HG02571 (cell line): ENCODE results near the gene PYGO2.
A peak's percentile ranks its signal among the peaks of the same experiment; 100 is the strongest.
"Not testable (repeated sequence)": the region's sequence is repeated elsewhere in the genome, so short reads cannot be mapped to it uniquely, and the experiment has no call there.

ENCODE experiments used
- ATAC-seq: cut with Tn5 transposase; IDR thresholded peaks from one replicate; pipeline ENCODE4 v1.9.1; 2021; ENCODE audit warnings: mild to moderate bottlenecking, moderate library complexity; ENCODE audit not compliant: unreplicated experiment

PYGO2 gene

GRCh38 chr1:154983776-154984466 is 22.3 kb upstream of the PYGO2 start:
- ATAC-seq = no peak

DNA sequence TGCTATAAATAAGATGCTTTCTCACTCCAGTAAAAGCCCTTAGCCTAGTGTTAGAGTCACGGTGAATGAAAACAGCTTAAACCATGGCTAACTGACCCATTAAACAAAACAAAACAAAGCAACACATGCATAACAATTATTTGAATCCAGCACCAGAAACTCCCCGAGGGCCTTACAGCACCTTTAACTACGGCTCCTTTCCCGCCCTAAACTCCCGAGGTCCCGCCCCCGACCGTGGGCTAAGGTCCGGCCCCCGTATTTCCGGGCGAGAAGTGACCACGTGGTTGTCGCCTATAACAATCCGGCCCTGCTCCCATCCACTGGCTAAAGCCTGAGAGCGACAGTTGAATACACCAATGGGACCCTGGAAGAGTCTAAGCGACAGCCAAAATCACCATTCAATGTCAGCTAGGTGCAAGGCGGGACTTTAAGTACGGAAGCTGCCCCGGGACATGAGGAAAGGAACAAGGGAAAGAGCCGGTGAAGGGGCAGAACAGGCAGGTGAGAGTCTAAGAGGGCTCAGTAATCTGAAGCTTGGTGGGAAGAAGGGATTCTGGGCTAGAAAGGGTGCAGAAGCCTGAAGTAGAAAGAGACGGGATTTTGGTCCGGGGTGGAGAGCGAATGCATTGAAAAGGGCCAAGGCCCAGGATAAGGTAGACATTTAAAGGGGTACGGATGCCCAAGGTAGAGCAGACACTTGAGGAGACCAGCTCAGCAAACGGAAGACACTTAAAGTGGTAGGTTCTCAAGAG is 21.5 kb upstream of the PYGO2 start, which contains the start of gene FLAD1:
Gene FLAD1 (plus strand): TSS at position 448 of the 752 bp plus-strand sequence. CDS start 351 bp downstream, outside the sequence.
- ATAC-seq = peak; percentile 97

- ATAC-seq = no peak
Observed at GRCh38 chr1:154982341-154982740, 20.8 kb upstream of the PYGO2 start.

DNA sequence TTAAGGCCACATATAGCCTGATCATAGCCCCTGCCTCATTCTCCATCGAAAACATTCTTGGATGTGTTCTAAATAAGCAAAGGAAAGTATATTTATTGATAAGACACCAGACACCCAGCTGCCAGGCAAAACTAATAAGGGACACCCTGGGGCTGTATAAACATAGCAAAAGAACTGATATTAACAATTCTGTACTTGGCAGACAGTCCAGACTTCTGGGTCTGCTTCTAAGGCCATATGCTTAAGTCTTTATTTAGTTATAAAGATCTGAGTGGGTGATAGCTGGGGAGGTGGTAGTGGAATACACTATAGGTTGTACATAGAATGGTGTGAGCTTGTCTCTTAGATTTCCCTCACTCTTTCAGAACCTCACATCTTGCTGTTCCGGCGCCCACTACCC is 16.8 kb upstream of the PYGO2 start:
- no peak for ATAC-seq

GRCh38 chr1:154977762-154978161 is 16.2 kb upstream of the PYGO2 start:
- ATAC-seq = not testable (repeated sequence)

DNA sequence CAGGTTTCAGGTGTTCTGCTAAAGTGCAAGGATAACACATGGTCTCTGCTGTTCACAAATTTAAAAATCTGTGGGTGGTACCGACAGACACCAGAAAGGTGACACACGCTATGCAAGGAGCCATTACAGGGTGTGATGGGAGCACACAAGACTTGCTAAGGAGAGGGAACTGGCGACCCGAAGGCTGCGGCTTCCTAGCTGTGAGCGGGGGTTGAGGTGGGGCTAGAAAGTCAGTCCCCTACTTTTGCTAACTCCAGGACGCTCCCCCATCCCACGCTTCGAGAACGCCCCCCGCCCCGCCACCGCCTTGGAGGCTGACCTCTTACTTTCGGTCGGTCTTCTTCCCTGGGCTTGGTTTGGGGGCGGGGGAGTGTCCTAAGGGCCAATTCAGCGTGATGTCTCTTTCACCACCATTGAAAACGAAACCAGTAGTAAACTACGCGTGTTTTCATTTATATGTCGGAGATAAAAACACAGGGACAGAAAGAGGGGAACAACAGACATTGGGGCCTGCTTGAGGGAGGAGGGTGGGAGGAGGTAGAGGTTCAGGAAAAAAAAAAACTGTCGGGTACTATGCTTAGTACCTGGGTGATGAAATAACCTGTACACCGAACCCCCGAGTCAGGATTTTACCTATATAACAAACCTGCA is 14.0 kb upstream of the PYGO2 start:
- ATAC-seq = no peak

- ATAC-seq = peak; percentile 42
Observed at GRCh38 chr1:154974808-154975408, 13.3 kb upstream of the PYGO2 start.

GRCh38 chr1:154974102-154974807 is 12.7 kb upstream of the PYGO2 start, which contains the start of gene CKS1B:
Gene CKS1B (plus strand): TSS chr1:154974681. CDS start chr1:154974746, 65 bp downstream.
- peak; percentile 70 for ATAC-seq

DNA sequence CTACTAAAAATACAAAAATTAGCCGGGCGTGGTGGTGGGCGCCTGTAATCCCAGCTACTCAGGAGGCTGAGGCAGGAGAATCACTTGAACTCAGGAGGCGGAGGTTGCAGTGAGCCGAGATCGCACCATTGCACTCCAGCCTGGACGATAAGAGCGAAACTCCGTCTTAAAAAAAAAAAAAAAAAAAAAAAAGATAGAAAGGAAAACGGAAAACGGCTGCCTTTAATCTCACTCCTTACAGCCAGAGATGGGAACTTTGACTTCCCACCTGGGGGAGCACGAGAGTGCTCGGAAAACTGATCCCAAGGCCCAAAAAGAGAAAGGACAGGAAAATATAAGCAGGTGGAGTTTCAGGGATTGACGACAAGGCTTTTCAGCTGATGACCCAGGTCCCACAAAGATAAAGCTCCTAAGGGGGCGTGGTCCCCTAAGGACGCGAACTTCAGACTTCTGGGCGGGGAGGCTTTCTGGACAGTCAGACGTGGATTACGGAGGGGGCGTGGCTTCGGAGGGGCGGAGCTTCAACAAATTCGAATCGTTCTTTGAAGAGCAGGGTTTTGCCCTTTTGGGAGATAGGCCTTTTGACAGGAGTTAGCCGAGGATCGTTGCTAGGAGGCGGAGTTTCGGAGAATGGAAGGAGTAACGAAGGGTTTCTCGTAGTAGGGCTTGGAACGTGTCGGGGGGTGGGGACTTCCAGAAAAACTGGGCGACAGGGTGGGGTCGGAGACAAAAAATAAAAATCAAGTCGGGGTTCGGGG is 11.9 kb upstream of the PYGO2 start:
- no peak for ATAC-seq

DNA sequence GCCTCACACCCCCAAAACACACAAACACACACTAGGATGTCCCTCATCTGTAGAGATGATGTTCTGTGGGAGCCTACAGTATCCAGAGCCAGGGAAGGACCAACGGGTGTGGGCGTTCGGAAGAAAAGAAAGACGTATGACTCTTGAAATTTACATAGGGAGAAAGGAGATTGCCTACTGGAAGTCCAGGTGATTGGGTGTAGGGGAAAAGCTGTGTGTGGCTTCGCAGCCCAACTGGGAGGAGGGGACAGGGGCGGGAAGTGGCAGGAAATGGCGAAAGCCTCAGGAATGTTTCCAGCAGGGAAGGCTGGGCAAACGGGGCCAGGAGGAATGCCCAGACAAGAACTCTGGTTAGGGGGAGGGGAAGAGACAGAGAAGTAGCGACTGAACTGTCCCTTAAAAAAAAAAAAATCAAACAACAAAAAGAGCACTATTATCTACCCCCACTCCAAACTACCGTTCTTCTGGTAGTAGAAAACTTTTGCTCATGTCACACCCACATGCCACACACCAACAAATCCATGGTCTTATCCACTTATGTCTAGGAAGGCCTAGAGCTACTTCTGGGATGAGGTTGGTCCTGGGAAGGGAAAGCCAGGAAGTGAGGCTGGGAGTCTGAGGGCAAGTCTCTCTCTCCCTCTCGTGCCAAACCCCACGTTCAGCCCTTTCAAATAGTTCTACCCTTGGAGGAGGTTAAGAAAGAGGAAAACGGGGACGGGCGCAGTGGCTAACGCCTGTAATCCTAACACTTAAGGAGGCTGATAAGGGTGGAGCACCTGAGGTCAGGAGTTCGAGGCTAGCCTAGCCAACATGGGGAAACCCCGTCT is 11.1 kb upstream of the PYGO2 start:
- no peak for ATAC-seq

- no peak for ATAC-seq
Observed at GRCh38 chr1:154972213-154972516, 10.6 kb upstream of the PYGO2 start.

GRCh38 chr1:154971341-154971998 is 9.9 kb upstream of the PYGO2 start:
- ATAC-seq = no peak

DNA sequence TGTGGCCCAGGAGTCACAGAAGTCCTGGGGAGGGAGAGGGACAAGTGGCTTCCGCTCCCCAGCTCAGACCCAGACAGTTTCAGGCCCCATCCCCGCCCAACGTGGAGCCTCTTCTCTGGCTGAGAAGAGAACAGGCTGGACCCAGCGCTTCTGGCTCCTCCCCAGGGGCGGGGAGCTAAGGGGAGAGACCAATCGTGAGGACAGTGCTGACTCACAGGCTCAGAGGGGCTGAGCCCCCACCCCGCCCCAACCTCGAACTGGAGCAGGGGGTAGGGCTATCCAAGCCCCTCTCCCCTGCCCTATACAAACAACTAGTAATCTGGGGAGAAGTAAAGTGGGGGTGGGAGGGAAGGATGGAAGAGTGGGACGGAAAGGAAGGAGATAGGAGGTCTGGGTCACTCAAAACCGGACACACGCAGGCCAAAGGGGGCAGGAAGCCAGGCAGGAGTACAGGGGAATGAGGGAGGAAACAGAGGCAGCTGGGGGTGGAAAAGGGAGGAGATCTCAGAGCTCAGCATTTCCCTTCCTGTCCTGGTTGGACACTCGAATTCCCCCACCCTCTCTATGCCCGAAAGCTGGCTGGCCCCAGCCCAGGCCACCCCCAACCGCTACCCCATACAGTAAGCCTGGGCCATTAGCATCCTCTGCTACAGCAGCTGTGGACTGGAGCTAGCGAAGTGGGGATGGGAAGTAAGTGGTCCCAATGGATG is 9.2 kb upstream of the PYGO2 start, which contains the start of gene SHC1:
Gene SHC1 (minus strand): TSS at position 117 of the 710 bp plus-strand sequence. CDS start 221 bp downstream, outside the sequence.
- ATAC-seq = no peak

DNA sequence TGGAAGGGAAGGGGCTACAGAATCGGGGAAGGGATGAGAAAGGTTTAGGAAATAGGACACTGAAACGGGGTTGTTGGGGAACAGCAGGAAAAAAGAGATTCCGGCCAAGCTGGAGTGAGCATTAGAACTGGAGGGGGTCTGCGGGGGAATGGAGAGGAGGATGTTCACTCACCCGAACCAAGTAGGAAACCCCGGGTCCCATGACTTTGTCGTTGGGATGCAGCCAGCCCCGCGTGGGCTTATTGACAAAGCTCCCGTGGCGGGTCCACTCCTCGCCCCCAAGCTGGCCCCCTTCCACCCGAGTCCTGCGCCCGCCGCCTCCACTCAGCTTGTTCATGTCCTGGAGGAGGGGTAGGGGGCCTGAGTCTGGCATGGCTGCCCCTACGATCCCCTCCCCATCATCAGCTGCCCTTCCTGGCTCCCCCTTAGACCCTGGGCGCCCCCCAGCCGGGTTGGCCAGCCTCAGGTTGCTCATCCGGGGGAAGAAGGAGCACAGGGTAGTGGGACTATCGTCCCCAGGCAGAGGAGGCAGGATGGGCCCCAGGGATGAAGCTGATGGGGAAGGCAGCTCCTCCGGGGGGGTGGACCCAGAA is 8.4 kb upstream of the PYGO2 start:
- ATAC-seq = no peak

- ATAC-seq = no peak
Observed at GRCh38 chr1:154969246-154969645, 7.7 kb upstream of the PYGO2 start.

- no peak for ATAC-seq
Observed at GRCh38 chr1:154968731-154969130, 7.1 kb upstream of the PYGO2 start.

GRCh38 chr1:154967331-154967950 is 5.9 kb upstream of the PYGO2 start:
- no peak for ATAC-seq
